Right ventricle myocardium inferior (tissue), 1 donor: ENCODE results near the gene CRISPLD2. TPM values are rescaled to one million over a fixed set of nuclear protein-coding genes. Genes with fewer than 3 reads are reported as not detected.
"Not testable (repeated sequence)": the region's sequence is repeated elsewhere in the genome, so short reads cannot be mapped to it uniquely, and the experiment has no call there.

Experiments used
- ATAC-seq: fragments of 200-7000 bp; cut with Tn5 transposase; one replicate; pipeline ENCODE4 v1.9.1; 2020; ENCODE audit warnings: mild to moderate bottlenecking, moderate library complexity
- DNase-seq: peaks from one replicate; pipeline ENCODE4 v3.0.0; 2021; ENCODE audit errors: missing footprints
- intact Hi-C: fragments of 100-400 bp; cut with DNase I; formaldehyde crosslinking; loops from one replicate; pipeline ENCODE4 v1.11.0; 2022
- total RNA-seq: library from RNA; stranded (reverse); fragmentation: NEBNext Ultra II Directional; extraction: Animal tissue kit (Norgen Biotek cat#: 25700); gene quantifications from one replicate; pipeline ENCODE4 v1.2.1, GENCODE V29; 2021
- donor health status: DM: no; HTN: yes; CAD: no; lungs with severe emphysema.

The CRISPLD2 gene
- total RNA-seq, 1 donor from 2014 or later: 38.1 TPM

DNA sequence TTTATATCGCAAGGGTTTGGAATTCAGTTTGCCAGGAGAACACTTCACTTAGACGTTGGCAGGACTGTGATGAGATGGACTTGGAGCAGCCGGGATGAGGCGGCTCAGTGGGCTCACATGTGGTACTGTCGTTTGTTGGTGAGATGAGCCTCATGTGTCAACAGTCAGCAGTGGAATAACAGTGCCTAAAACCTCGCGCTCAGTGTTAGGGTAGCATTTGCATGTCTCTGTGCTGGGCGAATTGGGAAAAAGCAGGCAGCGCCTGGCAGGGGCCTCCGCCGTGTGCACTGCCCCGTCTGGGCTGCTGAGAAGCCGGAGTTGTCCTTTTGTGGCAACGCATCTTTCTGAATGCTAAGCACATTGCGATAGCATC is 49.7 kb downstream of the CRISPLD2 start:
- no peak for DNase-seq
- no peak for ATAC-seq
- intact Hi-C loops: no loop called here

DNA sequence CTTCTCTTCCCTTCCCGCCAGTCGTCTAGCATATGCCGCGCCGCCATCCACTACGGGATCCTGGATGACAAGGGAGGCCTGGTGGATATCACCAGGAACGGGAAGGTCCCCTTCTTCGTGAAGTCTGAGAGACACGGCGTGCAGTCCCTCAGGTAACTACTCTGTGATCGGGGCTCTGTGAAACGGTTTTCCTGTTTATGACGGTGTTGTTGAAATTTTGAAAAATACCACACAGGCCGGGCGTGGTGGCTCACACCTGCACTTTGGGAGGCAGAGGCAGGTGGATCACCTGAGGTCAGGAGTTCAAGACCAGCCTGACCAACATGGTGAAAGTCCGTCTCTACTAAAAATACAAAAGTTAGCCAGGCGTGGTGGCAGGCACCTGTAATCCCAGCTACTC is 53.2 kb downstream of the CRISPLD2 start:
- ATAC-seq, intact Hi-C loops, DNase-seq: not testable (repeated sequence)

DNA sequence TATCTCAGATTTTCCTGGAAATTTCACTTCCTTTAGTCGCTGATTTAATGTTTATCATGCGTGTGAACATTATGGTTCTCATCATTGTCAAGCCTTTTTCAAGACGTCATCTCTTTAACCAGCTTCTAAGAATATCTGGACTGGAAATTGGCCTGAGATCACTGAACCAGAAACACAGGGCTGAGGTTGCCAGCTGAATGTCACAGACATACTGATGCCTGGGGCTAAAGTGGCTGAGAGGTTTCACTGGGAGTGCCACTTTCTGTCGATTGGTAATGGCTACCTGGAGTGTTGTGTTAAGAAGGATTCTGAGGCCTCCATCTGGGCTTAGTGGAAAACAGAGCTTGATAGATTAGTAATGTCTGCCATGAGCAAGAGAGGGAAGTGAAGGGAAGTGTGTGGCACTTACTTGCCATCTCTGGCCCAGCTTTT is 54.2 kb downstream of the CRISPLD2 start:
- ATAC-seq: peak; percentile 38
- DNase-seq: no peak
- intact Hi-C loops: no loop called here

DNA sequence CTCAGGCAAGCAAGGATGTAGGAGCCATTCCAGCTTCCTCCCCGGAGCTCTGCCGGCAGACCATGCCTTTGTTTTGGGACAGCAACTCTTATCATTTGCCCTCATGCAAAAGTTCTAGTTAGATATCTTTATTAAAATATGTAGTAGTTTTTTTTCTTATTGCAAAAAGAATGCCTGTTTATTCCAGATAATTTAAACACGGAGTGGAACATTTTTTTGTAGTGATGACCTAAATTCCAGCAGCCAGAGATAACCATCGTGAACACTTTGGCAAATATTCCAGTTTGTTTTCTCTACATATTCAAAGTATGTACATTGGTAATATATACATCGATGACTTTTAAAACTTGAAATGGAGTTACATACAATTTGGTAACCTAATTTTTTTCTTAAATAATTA is 54.8 kb downstream of the CRISPLD2 start:
- no peak for ATAC-seq
- intact Hi-C loops: no loop called here

DNA sequence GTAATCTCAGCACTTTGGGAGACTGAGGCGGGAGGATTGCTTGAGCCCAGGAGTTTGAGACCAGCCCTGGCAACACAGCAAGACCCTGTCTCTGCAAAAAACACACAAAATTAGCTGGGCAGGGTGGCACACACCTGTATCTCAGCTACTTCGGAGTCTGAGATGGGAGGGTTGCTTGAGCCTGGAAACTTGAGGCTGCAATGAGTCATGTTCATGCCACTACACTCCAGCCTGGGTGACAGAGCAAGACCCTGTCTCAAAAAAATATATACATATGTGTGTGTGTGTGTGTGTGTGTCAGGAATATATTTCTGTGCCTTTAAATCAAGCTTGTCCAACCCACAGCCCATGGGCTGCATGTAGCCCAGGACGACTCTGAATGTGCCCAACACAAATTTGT is 55.2 kb downstream of the CRISPLD2 start:
- ATAC-seq (no peak), DNase-seq (no peak)
- intact Hi-C loops: no loop called here

More for the DNA sequence above, 54.8 kb downstream of the CRISPLD2 start:
- no peak for DNase-seq

DNA sequence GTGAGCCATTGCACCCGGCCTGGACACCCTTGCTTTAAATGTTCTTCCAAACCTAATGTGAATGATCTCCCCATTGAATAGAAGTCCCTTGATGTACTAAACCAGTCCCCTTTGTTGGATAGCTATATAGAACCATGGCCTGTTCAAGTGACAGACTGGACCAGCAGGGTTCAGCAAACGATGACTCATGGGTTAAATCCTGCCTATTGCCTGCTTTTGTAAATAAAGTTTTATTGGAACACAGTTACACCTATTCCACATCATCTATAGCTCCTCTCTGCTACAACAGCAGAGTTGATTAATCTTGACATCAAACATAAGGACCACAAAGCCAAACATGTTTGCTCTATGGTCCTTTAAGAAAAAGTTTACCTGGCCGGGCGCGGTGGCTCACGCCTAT is 56.1 kb downstream of the CRISPLD2 start:
- ATAC-seq (no peak), DNase-seq (no peak)
- intact Hi-C loops: no loop called here

DNA sequence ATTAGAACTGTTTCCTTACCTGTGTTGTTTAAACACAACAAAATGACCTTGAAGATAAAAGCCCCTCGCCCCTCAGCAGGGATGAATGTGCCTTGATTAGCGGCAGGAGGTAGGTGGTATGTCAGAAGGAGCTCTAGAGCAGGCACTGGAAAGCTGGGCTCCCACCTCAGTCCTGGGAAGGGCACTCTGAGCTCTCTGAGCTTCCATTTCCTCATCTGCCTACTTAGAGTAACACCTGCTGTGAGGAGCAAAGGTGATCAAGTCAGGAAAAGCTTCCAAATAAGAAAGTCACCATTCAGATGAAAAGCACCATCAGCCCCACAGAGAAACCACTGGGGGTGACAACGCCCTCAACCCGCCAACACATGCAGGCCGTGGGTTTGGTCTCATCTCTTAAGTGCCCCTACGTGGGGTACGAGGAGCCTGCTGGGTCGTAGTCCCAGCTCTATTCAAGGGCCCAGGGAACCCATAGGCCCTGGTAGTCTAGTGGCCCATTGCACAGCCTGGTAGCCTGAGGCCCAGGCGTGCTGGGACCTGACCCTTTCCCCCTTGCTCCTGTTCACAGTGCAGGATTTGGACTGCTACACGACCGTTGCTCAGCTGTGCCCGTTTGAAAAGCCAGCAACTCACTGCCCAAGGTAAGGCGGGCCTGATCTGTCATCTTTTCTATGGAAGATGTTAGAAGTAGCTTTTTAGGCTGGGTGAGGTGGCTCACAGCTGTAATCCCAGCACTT is 57.3 kb downstream of the CRISPLD2 start:
- ATAC-seq: no peak
- intact Hi-C loops: no loop called here
- DNase-seq: no peak

DNA sequence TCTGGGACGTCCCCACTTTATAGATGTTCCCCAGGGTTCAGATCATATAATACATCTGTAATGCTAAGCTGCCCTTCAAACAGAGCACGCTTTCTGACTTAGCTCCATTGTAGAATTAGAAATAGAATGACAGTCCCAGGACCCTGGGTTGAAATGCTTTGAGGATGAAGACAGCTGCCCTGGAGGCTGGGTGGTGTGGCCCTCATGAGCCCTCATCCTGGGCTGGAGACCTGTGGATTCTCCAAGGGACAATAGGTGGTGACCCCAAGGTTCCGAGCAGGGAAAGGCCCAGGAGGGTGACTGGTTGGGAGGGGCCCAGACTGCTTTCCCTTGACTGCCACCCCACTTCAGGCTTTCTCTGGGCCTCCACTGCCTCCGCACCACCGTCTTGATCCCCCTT is 59.0 kb downstream of the CRISPLD2 start:
- no peak for DNase-seq
- intact Hi-C loops: no loop called here
- ATAC-seq: no peak

DNA sequence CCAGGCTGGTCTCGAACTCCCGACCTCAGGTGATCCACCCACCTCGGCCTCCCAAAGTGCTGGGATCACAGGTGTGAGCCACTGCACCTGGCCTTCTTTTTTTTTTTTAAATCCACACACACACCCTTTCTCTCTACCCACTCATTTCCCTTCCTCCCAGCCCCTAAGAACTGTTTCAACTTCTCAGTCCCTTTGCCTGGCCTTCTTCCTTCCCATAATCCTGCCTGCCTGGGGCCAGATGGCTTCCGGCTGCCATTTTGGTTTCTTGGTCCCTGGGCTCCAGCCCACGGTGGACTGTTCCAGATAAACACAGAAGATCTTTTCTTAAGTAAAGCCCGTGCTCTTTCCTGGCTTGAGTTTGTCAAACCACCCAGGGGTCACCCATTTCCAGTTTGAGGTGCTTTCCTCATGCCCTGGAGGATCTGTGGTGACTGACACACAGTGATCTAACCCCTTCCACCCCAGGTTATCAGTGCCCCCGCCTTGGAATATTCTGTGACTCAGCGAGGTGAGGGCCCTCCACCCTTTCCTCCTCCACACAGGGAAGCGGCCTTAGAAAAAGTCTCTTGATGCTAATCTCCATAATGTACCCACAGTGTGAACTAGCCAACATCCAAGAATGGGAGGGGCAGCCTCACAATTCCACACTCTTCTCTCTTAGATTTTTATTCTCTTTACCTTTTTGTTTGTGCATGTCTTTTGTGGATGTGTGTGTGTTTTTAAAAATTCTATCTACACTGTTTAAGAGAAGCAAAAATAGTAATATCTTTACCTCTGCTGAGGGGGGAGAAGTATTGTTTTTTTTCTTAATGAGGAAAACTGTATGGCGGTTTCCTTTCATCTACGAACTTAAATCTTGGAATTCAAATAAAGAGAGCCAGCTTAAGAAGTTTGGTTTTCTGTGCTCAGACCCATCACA is 60.0 kb downstream of the CRISPLD2 start:
- intact Hi-C loops: no loop called here
- DNase-seq (no peak), ATAC-seq (no peak)

DNA sequence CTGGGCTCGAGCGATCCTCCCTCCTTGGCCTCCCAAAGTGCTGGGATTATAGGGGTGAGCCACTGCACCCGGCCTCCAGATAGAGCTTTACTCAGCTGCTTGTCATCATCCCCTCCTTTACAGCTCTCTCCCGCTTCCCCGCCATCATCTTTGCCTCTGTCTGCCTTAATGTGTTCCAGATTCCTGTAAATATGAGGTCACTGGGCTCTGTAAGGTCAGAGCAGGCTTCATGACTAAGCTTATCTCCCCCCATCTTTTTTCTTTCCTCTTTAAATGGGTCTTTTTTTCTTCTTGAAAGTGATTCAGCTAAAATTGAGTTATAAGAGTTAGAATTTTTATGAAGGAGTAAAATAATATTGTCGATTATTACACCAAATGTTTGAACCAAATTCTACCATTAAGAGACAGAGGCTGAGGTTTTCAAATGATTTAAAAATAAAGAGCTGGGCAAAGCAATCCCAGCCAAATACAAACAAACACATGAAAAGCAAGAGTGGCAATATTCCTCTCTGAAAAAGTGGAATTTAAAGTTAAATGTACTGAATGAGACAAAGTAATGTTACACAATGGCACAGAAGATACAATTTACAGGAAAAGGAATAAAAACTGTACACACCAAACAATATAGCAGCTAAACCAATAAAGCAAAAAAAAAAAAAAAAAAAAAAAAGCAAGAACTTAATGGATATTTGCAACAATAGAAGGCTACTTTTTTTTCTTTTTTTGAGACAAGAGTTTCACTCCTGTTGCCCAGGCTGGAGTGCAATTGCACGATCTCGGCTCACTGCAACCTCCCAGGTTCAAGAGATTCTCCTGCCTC is 62.1 kb downstream of the CRISPLD2 start:
- no peak for ATAC-seq
- no peak for DNase-seq
- intact Hi-C loops: no loop called here

DNA sequence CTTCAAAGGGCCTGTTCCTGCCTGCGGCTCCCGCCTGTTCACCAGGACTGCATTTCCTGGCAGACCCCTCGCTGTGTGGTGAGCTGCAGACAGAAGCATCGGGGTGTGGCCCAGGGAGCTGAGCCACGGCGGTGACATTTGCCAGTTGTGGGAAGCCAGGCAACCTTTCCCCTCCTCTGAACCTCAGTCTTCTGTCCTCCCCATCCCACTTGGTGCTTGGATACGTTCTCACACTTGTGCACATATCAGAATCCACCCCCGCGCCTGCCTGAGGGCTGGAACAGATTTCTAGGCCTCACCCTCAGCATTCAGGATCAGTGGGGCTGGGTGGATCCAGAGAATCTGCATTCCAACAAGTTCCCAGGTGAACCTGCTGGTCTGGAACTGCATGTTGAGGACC is 63.5 kb downstream of the CRISPLD2 start:
- intact Hi-C loops: no loop called here
- ATAC-seq (peak; percentile 56), DNase-seq (no peak)

DNA sequence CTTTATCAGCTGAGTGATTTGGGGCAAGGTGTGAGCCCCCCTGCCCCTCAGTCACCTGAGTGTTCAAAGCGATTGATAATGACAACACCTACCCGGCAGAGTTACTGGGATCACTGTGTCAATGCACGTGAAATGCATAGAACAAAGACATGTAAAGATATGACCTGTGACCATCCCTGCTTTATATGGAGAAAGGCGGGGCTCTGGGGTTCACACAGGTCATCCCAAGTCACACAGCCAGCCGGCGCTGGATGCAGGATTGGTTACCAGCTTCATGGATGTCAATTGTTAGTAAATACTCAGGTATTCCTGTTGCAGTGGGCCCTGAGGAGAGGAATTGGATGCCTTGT is 64.4 kb downstream of the CRISPLD2 start:
- DNase-seq: no peak
- intact Hi-C loops: no loop called here
- ATAC-seq: no peak

DNA sequence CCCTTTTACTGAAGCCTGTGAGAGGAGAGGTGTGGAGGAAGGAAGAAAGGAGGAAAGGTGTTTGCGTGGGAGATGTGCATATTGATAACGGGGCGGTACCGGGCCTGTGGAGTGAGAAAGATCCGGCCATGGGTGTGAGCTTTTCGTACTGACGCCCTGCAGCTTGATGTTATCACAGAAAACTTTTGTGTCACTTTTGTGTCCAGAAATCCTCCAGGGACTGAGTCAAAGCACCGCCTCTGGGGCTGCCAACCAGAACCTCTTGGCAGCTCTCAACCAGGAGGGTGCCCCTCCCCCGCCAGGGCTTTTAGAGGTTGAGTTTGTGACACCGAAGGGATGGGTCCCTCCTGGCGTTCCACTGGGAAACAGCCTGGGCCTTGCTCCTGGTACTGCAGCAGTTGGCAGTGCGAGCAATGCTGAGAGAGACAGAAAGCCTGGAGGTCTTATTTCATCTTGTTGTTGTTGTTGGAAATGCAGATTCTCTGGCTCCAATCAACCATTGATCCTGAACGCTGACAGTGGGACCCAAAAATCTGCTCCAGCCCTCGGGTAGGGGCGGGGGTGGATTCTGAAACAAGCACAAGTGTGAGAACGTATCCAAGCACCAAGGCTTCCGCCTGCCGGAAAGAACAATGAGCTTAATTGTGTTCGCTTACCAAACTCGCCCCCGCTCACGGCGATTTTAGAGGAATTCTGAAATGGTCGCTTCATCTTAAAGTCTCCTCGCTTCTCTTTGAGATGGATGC is 65.0 kb downstream of the CRISPLD2 start:
- intact Hi-C loops: no loop called here
- DNase-seq: no peak

DNA sequence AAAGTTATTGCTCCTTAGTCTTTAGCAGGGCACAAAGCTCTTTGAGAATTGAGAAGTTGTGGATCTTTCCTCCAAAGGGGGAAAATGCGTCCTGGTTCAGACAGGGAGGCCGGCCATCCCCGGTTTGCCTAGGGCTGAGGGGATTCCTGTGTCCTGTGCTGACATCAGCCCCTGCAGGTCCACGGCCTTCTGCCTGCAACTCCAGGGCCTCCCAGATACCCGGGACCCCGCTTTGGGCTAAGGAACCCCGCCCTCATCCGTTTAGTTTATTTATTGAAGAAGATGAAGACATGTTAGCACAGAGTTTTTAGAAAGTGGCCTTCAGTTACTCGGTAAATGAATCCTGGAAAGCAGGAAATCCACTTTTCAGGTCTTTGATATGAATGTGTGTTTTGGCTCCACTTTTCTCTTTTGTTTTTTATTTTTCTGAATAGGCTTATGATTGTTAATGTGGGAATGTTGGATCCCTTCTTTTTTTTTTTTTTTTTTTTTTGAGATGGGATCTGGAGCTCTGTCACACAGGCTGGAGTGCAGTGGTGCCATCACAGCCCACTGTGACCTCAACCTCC is 65.6 kb downstream of the CRISPLD2 start:
- intact Hi-C loops: no loop called here
- no peak for ATAC-seq
- no peak for DNase-seq

More for the DNA sequence above, 65.0 kb downstream of the CRISPLD2 start:
- ATAC-seq: peak; percentile 47

DNA sequence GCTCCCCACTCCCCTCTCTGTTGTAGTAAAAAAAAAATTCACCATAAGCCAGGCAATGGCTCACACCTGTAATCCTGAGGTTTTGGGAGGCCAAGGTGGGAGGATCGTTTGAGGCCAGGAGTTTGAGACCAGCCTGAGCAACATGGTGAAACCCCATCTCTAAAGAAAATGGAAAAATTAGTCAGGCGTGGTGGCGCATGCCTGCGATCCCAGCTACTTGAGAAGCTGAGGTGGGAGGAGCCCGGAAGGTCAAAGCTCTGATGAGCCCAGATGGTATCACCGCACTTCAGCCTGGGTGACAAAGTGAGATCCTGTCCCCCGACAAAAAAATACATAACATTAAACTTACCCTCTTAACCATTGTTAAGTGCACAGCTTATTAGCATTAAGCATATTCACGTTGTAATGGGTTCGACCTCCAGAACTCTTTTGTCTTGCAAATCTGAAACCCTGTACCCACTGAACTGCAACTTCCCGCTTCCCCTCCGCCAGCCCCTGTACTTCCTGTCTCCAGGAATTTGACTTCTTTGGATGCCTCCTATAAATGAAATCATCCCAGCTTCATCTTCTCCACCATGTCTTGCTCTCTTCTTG is 66.8 kb downstream of the CRISPLD2 start:
- ATAC-seq: no peak
- intact Hi-C loops: no loop called here
- no peak for DNase-seq

DNA sequence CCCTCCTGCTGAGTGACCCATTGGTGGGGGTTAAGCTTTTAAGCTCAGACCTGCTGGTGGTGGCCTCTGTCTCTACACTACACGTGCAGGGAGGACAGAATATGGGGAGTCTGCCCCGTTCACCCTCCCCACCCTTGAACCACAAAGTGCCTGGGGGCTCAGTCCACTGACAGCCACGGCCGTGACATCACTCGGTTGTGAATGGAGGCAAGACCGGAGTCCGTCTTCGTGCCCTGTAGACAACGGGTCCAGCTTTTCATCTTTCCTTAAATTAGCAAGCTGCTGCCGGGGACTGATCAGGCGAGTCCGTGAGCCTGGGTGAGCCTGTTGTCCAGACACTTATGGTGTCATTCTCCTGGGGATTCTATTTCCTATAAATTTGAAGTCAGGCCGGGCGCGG is 67.4 kb downstream of the CRISPLD2 start:
- intact Hi-C loops: no loop called here
- ATAC-seq (no peak), DNase-seq (no peak)

DNA sequence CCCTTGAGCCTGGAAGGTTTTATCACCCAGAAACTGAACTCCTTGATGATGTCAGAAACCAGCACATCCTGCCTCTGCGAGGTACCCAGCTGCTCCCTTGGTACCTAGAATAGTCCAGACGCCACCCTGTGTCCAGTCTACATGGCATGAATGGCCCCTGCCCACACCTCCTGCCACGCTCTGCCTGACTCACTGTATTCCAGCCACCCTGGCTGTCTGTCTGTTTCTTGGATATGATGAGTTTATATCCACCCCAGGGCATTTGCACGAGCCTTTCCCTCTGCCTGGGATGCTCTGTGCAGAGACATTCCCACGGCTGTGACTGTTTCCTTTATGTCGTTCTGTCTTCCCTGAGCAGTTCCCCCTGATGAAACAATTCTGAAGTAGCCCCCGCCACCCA is 68.7 kb downstream of the CRISPLD2 start:
- DNase-seq (no peak), ATAC-seq (no peak)
- intact Hi-C loops: no loop called here

DNA sequence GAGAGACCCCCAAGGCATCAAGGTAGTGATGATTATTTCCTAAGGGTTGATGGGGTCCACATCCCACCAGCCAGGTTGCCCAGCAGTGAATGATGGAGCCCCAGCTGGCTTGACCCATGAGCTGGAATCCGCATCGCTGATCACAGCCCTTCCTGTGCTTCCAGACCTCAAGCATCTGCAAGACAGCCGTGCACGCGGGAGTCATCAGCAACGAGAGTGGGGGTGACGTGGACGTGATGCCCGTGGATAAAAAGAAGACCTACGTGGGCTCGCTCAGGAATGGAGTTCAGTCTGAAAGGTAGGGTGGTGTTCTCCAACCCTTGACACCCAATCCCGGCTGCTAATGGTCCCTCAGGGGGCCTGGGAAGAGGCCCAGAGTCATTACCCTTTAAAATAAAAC is 69.3 kb downstream of the CRISPLD2 start:
- ATAC-seq (no peak), DNase-seq (no peak)
- intact Hi-C loops: no loop called here
